AG09319 (cell line): Measurements from ENCODE around the gene KCNH8.

Experiments used
- DNase-seq: peaks from one replicate; pipeline ENCODE4 v3.0.0-alpha.2; 2010; ENCODE audit warnings: low read depth; ENCODE audit errors: extremely low read depth
- TF ChIP-seq, protein P1 (sequence below): IDR thresholded peaks from 2 replicates; pipeline ENCODE4 v1.5.1; 2011; ENCODE audit warnings: low read depth, mild to moderate bottlenecking, inconsistent platforms, low read length, moderate library complexity

The KCNH8 gene

DNA sequence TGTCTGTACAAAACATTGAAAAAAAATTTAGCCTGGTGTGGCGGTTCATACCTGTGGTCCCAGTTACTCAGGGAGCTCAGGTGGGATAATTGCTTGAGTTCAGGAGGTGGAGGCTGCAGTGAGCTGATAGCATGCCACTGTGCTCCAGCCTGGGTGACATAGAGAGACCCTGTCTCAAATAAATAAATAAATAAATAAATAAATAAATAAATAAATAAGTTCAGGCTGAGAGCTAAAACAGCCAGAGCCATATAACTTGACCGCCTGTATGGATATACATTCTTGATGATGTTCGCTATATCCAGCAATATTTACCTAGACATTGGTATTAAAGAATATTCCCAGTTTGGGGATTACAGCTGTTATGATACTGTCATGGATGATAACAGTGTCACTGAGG, 146.9 kb downstream of the KCNH8 start:
- TF ChIP-seq, protein P1, sequence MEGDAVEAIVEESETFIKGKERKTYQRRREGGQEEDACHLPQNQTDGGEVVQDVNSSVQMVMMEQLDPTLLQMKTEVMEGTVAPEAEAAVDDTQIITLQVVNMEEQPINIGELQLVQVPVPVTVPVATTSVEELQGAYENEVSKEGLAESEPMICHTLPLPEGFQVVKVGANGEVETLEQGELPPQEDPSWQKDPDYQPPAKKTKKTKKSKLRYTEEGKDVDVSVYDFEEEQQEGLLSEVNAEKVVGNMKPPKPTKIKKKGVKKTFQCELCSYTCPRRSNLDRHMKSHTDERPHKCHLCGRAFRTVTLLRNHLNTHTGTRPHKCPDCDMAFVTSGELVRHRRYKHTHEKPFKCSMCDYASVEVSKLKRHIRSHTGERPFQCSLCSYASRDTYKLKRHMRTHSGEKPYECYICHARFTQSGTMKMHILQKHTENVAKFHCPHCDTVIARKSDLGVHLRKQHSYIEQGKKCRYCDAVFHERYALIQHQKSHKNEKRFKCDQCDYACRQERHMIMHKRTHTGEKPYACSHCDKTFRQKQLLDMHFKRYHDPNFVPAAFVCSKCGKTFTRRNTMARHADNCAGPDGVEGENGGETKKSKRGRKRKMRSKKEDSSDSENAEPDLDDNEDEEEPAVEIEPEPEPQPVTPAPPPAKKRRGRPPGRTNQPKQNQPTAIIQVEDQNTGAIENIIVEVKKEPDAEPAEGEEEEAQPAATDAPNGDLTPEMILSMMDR, result no peak
- no peak for DNase-seq

GRCh38 chr3:19331931-19332330, 183.6 kb downstream of the KCNH8 start:
- TF ChIP-seq, protein P1, result no peak
- no peak for DNase-seq

GRCh38 chr3:19334120-19334519, 185.8 kb downstream of the KCNH8 start:
- no peak for DNase-seq
- TF ChIP-seq, protein P1, result no peak

GRCh38 chr3:19338769-19339168, 190.5 kb downstream of the KCNH8 start:
- TF ChIP-seq, protein P1, result no peak
- no peak for DNase-seq

DNA sequence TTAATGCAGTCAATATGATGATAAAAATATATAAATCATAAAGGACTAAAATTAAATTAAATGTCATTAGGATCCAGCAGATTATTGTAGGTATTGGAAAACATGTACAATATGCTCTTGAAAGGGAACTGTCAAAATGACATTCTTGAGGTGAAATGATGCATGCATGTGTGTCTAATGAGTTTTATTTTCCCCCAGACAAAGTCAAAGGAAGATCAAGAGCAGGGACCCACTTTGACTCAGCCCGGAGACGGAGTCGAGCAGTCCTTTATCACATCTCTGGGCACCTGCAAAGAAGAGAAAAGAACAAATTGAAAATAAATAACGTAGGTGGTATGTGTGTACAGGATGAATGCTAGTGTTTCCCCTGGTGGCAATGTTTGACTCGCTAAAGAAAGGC, 194.1 kb downstream of the KCNH8 start:
- TF ChIP-seq, protein P1, result no peak
- DNase-seq, result no peak

DNA sequence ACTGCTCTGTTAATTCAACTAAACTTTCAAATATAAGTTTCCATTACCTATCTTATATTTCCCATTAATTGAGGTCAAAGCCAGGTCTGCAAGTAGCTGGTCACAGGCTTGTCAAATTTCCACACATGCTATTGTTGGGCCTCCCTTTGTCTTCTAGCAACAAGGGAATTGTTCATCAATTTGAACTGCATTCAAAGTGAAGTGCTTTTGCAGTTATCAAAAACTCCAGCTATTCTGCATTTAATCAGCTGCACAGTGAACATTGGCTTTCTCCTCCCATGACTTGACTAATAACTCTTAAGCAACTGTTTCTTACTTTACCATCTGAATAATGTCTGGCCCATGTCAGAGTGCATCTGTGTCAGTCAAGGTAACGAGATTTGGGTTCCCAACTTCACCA, 198.4 kb downstream of the KCNH8 start:
- TF ChIP-seq, protein P1, result no peak
- DNase-seq, result no peak

- TF ChIP-seq, protein P1, result no peak
- DNase-seq, result no peak
These were observed 199.4 kb downstream of the KCNH8 start for GRCh38 chr3:19347671-19348070.

- no peak for DNase-seq
- TF ChIP-seq, protein P1, result no peak
These were observed 200.2 kb downstream of the KCNH8 start for GRCh38 chr3:19348500-19348899.
